GM23338 (cell line): Measurements from ENCODE around the gene CLEC3A. TPM values are rescaled to one million over a fixed set of nuclear protein-coding genes. Genes with fewer than 3 reads are reported as not detected.
"Not testable (repeated sequence)": the region's sequence is repeated elsewhere in the genome, so short reads cannot be mapped to it uniquely, and the experiment has no call there.

Experiments used
- ATAC-seq: fragments of 200-7000 bp; cut with Tn5 transposase; 3 replicates; pipeline ENCODE4 v1.9.1; 2020
- DNase-seq: peaks from one replicate; pipeline ENCODE4 v3.0.0-alpha.2; 2015; ENCODE audit warnings: low spot score
- H2AFZ ChIP-seq: fragments of 200-600 bp; sonication (generic); 2 replicates; pipeline ENCODE4 v1.8.0; 2016; ENCODE audit warnings: antibody characterized with exemption, mild to moderate bottlenecking, moderate library complexity
- H3F3A ChIP-seq: fragments of 200-600 bp; sonication (generic); replicated peaks from 2 replicates; pipeline ENCODE4 v1.8.0; 2017; ENCODE audit warnings: antibody characterized with exemption, mixed run types, low read depth
- H3K27ac ChIP-seq: fragments of 200-600 bp; sonication (generic); 2 replicates; pipeline ENCODE4 v1.6.1; 2016; ENCODE audit warnings: low read depth
- H3K27me3 ChIP-seq: fragments of 200-600 bp; sonication (generic); 2 replicates; pipeline ENCODE4 v1.8.0; 2016; ENCODE audit warnings: mild to moderate bottlenecking, mixed run types, moderate library complexity; ENCODE audit not compliant: insufficient read depth
- H3K36me3 ChIP-seq: fragments of 200-600 bp; sonication (generic); 2 replicates; pipeline ENCODE4 v1.8.0; 2016; ENCODE audit warnings: mild to moderate bottlenecking; ENCODE audit not compliant: insufficient read depth
- H3K4me1 ChIP-seq: fragments of 200-600 bp; sonication (generic); 2 replicates; pipeline ENCODE4 v1.8.0; 2016; ENCODE audit warnings: mild to moderate bottlenecking, moderate library complexity; ENCODE audit not compliant: insufficient read depth
- H3K4me2 ChIP-seq: fragments of 200-600 bp; sonication (generic); 2 replicates; pipeline ENCODE4 v1.7.1; 2017; ENCODE audit warnings: mixed run types
- H3K4me3 ChIP-seq: fragments of 200-600 bp; sonication (generic); 2 replicates; pipeline ENCODE4 v1.6.1; 2016; ENCODE audit warnings: mixed run types
- H3K79me2 ChIP-seq: fragments of 200-600 bp; sonication (generic); replicated peaks from 2 replicates; pipeline ENCODE4 v1.8.0; 2017; ENCODE audit warnings: mild to moderate bottlenecking; ENCODE audit not compliant: insufficient read depth
- H3K9me2 ChIP-seq: fragments of 200-600 bp; sonication (generic); 2 replicates; pipeline ENCODE4 v1.8.0; 2017; ENCODE audit not compliant: insufficient read depth
- H4K20me1 ChIP-seq: fragments of 200-600 bp; sonication (generic); replicated peaks from 2 replicates; pipeline ENCODE4 v1.8.0; 2017; ENCODE audit warnings: mild to moderate bottlenecking; ENCODE audit not compliant: insufficient read depth
- H3K27ac Mint-ChIP-seq: 2 replicates; pipeline ENCODE4 v1.8.0; 2020; ENCODE audit warnings: inconsistent platforms, mild to moderate bottlenecking, moderate library complexity, mixed read lengths
- H3K27me3 Mint-ChIP-seq: 3 replicates; pipeline ENCODE4 v1.8.0; 2022; ENCODE audit warnings: low read depth, mild to moderate bottlenecking, moderate library complexity, mixed read lengths, inconsistent platforms; ENCODE audit not compliant: insufficient read depth, poor library complexity
- H3K36me3 Mint-ChIP-seq: 3 replicates; pipeline ENCODE4 v1.8.0; 2021; ENCODE audit warnings: low read depth, mild to moderate bottlenecking, inconsistent platforms, moderate library complexity, mixed read lengths
- H3K4me1 Mint-ChIP-seq: 3 replicates; pipeline ENCODE4 v1.8.0; 2020; ENCODE audit warnings: mild to moderate bottlenecking, inconsistent platforms, mixed read lengths
- H3K4me3 Mint-ChIP-seq: 3 replicates; pipeline ENCODE4 v1.8.0; 2021; ENCODE audit warnings: moderate library complexity, mild to moderate bottlenecking, inconsistent platforms, mixed read lengths
- H3K9me3 Mint-ChIP-seq: 3 replicates; pipeline ENCODE4 v1.8.0; 2020; ENCODE audit warnings: moderate library complexity, mild to moderate bottlenecking, inconsistent platforms, mixed read lengths
- CREB1 ChIP-seq: fragments of 250-450 bp; sonication (Bioruptor Pico); IDR thresholded peaks from 2 replicates; pipeline ENCODE4 v1.5.0; 2020; ENCODE audit warnings: low read depth, mild to moderate bottlenecking, moderate library complexity
- JUNB ChIP-seq: IDR thresholded peaks from one replicate; pipeline ENCODE4 v1.6.1; 2016; ENCODE audit warnings: antibody characterized with exemption; ENCODE audit not compliant: unreplicated experiment
- NANOG ChIP-seq: IDR thresholded peaks from 2 replicates; pipeline ENCODE4 v1.6.1; 2016; ENCODE audit warnings: antibody characterized with exemption, borderline replicate concordance
- ZNF462 ChIP-seq: fragments of 250-450 bp; sonication (Bioruptor Pico); IDR thresholded peaks from 2 replicates; pipeline ENCODE4 v1.5.0; 2020; ENCODE audit warnings: mild to moderate bottlenecking, moderate library complexity
- polyA plus RNA-seq: library from polyadenylated mRNA; unstranded; fragments of >200 nt; fragmentation: Nextera tagmentation; extraction: Ambion mirVana; gene quantifications from 2 replicates; pipeline ENCODE4 v1.2.1, GENCODE V29; 2016
- total RNA-seq: library from RNA; depleted of rRNA; stranded (reverse); fragments of >200 nt; shearing (Covaris generic); gene quantifications from 2 replicates; pipeline ENCODE4 v1.2.3, GENCODE V29; 2014
- TF ChIP-seq, protein P1 (sequence below): IDR thresholded peaks from 2 replicates; pipeline ENCODE4 v1.6.1; 2016; ENCODE audit warnings: antibody characterized with exemption

CLEC3A gene
- total and polyA plus RNA-seq, 2 experiments from 2014 or later, result not detected

DNA sequence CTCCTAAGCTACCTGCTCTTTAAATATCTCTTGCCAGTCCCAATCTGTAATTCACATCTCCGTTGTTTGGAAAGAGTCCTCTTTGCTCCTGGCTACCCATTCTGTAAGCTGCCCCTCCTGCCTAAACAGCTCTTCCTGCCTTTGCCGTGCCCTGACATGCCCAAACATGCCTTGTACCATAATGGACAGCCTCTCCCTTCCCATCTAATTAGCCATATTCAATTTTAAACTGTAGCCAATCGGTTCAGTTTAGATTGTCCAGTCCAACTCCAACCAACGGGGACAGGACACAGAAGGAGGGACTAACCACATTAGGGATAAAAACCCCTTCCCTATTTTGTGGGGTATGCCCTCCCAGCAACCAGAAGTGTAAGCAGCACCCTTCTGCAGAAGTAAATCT is 30.6 kb upstream of the CLEC3A start (continued):
- TF ChIP-seq ZNF462 (CRISPR knock-in tag), result no peak
- TF ChIP-seq, protein P1, sequence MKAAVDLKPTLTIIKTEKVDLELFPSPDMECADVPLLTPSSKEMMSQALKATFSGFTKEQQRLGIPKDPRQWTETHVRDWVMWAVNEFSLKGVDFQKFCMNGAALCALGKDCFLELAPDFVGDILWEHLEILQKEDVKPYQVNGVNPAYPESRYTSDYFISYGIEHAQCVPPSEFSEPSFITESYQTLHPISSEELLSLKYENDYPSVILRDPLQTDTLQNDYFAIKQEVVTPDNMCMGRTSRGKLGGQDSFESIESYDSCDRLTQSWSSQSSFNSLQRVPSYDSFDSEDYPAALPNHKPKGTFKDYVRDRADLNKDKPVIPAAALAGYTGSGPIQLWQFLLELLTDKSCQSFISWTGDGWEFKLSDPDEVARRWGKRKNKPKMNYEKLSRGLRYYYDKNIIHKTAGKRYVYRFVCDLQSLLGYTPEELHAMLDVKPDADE, result no peak
- no peak for TF ChIP-seq NANOG
- no peak for TF ChIP-seq JUNB

DNA sequence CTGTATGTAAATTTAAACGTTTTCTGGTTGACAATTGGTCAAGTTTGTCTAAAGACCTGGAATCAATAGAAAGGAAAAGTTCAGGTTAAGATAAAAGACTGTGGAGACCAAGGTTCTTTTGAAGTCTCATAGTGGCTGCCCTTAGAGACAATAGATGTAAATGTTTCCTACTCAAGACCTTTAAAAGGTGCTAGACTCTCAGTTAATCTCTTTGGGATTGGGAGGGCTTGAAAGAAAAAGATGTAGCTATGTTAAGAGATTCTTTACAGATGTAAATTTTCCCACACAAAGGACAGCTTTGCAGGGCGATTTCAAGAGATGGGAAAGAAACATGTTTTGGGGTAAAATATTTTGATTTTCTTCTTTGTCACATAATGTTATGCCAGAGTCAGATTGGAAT is 30.0 kb upstream of the CLEC3A start:
- not testable (repeated sequence) for H3K79me2 ChIP-seq, H3F3A ChIP-seq, H3K4me3 Mint-ChIP-seq, H3K36me3 ChIP-seq, H2AFZ ChIP-seq, H4K20me1 ChIP-seq, H3K27me3 ChIP-seq, H3K9me2 ChIP-seq, H3K4me3 ChIP-seq, H3K4me2 ChIP-seq, H3K27ac Mint-ChIP-seq, H3K27me3 Mint-ChIP-seq
- H3K27ac ChIP-seq, result peak overlapping the region; percentile 76
- Mint-ChIP-seq H3K36me3 (peaks cover 63% of the 10 kb centered on the region), H3K9me3 (peaks cover 72% of the 10 kb centered on the region), H3K4me1 (peaks cover 30% of the 10 kb centered on the region)
- DNase-seq (peak; percentile 77), ATAC-seq (peak; percentile 81)
- H3K4me1 ChIP-seq, result peaks cover 17% of the 10 kb centered on the region
- TF ChIP-seq ZNF462 (CRISPR knock-in tag) (peak; percentile 71; the same call in 1 of the 2 replicates), NANOG (peak; percentile 95), CREB1 (CRISPR knock-in tag) (0 out of 2 replicates have a peak, but pooled peaks have one; percentile 29)
